Stimulated activated CD8-positive, alpha-beta memory T cell treated with anti-CD3 and anti-CD28 coated beads, Interleukin-4, amount 100 ng/mL, for 1 hour (primary cell): Measurements from ENCODE around the gene TMEM135.

Source experiments
- DNase-seq, 2 donors: peaks; one replicate each; pipeline ENCODE4 v3.0.0-alpha.2; 2020; ENCODE audit warnings: low read depth in 2 of 2, low spot score in 1 of 2

Gene TMEM135

GRCh38 chr11:87299041-87299481 is 261.3 kb downstream of the TMEM135 start:
- no peak for DNase-seq

GRCh38 chr11:87300640-87301380 is 263.1 kb downstream of the TMEM135 start:
- no peak for DNase-seq

GRCh38 chr11:87301785-87302540 is 264.2 kb downstream of the TMEM135 start:
- no peak for DNase-seq

- no peak for DNase-seq
Observed at GRCh38 chr11:87304412-87304811, 266.7 kb downstream of the TMEM135 start.

- DNase-seq: no peak
Observed at GRCh38 chr11:87306262-87306851, 268.6 kb downstream of the TMEM135 start.

- DNase-seq: no peak
Observed at GRCh38 chr11:87307101-87307500, 269.4 kb downstream of the TMEM135 start.

- DNase-seq: no peak
Observed at GRCh38 chr11:87315229-87315628, 277.5 kb downstream of the TMEM135 start.

GRCh38 chr11:87316491-87316890 is 278.8 kb downstream of the TMEM135 start:
- DNase-seq: no peak

GRCh38 chr11:87317441-87317840 is 279.7 kb downstream of the TMEM135 start:
- no peak for DNase-seq

GRCh38 chr11:87320123-87320522 is 282.4 kb downstream of the TMEM135 start:
- no peak for DNase-seq

- no peak for DNase-seq
Observed at GRCh38 chr11:87322568-87322967, 284.8 kb downstream of the TMEM135 start.

- DNase-seq: no peak
Observed at GRCh38 chr11:87323899-87324298, 286.2 kb downstream of the TMEM135 start.

- DNase-seq: no peak
Observed at GRCh38 chr11:87324817-87325489, 287.2 kb downstream of the TMEM135 start.

- no peak for DNase-seq
Observed at GRCh38 chr11:87325490-87325872, 287.7 kb downstream of the TMEM135 start.

- DNase-seq: no peak
Observed at GRCh38 chr11:87326594-87326993, 288.9 kb downstream of the TMEM135 start.

- no peak for DNase-seq
Observed at GRCh38 chr11:87329172-87329571, 291.4 kb downstream of the TMEM135 start.

- DNase-seq: no peak
Observed at GRCh38 chr11:87330187-87330601, 292.5 kb downstream of the TMEM135 start.

GRCh38 chr11:87331273-87331672 is 293.5 kb downstream of the TMEM135 start:
- DNase-seq: no peak

GRCh38 chr11:87338046-87338639 is 300.4 kb downstream of the TMEM135 start:
- DNase-seq: no peak

- DNase-seq: no peak
Observed at GRCh38 chr11:87339416-87339815, 301.7 kb downstream of the TMEM135 start.

GRCh38 chr11:87347441-87347840 is 309.7 kb downstream of the TMEM135 start:
- no peak for DNase-seq
